HL-60 (cell line): ENCODE data around the gene CYGB.

Experiments
- DNase-seq, 2 experiments: peaks; one replicate each; pipeline ENCODE4 v3.0.0-alpha.2; 2010 to 2020; ENCODE audit warnings: low read depth in 1 of 2, low spot score in 1 of 2
- H3K27ac ChIP-seq: fragments of 250-450 bp; sonication (Bioruptor Pico); replicated peaks from 2 replicates; pipeline ENCODE4 v1.5.1; 2020; ENCODE audit warnings: mild to moderate bottlenecking, moderate library complexity
- H3K27me3 ChIP-seq: fragments of 250-450 bp; sonication (Bioruptor Pico); 2 replicates; pipeline ENCODE4 v1.5.1; 2021; ENCODE audit warnings: mild to moderate bottlenecking, moderate library complexity; ENCODE audit not compliant: insufficient read depth, poor library complexity, severe bottlenecking
- H3K4me3 ChIP-seq: replicated peaks from 2 replicates; pipeline ENCODE4 v1.5.1; 2011; ENCODE audit warnings: mild to moderate bottlenecking, control low read depth, low read length; ENCODE audit not compliant: insufficient read depth
- GABPA ChIP-seq: IDR thresholded peaks from 2 replicates; pipeline ENCODE4 v1.6.1; 2012; ENCODE audit warnings: low read depth
- POLR2AphosphoS5 ChIP-seq: IDR thresholded peaks from 2 replicates; pipeline ENCODE4 v1.6.1; 2012; ENCODE audit warnings: low read depth
- REST ChIP-seq: IDR thresholded peaks from 2 replicates; pipeline ENCODE4 v1.6.1; 2012; ENCODE audit warnings: low read depth; ENCODE audit not compliant: insufficient replicate concordance
- SPI1 ChIP-seq: IDR thresholded peaks from 2 replicates; pipeline ENCODE4 v1.6.1; 2012; ENCODE audit warnings: low read depth, mild to moderate bottlenecking, borderline replicate concordance
- TF ChIP-seq, protein P1 (sequence below): IDR thresholded peaks from one replicate; pipeline ENCODE4 v1.5.1; 2011; ENCODE audit warnings: low read length, control low read depth, inconsistent platforms; ENCODE audit not compliant: insufficient read depth

The CYGB gene

GRCh38 chr17:76577876-76578275 lies 40.4 kb upstream of the CYGB start:
- DNase-seq, result no peak
- TF ChIP-seq REST (no peak), GABPA (no peak), POLR2AphosphoS5 (no peak), SPI1 (no peak)
- TF ChIP-seq, protein P1, sequence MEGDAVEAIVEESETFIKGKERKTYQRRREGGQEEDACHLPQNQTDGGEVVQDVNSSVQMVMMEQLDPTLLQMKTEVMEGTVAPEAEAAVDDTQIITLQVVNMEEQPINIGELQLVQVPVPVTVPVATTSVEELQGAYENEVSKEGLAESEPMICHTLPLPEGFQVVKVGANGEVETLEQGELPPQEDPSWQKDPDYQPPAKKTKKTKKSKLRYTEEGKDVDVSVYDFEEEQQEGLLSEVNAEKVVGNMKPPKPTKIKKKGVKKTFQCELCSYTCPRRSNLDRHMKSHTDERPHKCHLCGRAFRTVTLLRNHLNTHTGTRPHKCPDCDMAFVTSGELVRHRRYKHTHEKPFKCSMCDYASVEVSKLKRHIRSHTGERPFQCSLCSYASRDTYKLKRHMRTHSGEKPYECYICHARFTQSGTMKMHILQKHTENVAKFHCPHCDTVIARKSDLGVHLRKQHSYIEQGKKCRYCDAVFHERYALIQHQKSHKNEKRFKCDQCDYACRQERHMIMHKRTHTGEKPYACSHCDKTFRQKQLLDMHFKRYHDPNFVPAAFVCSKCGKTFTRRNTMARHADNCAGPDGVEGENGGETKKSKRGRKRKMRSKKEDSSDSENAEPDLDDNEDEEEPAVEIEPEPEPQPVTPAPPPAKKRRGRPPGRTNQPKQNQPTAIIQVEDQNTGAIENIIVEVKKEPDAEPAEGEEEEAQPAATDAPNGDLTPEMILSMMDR, result no peak
- no peak overlapping the region for H3K27ac ChIP-seq

DNA sequence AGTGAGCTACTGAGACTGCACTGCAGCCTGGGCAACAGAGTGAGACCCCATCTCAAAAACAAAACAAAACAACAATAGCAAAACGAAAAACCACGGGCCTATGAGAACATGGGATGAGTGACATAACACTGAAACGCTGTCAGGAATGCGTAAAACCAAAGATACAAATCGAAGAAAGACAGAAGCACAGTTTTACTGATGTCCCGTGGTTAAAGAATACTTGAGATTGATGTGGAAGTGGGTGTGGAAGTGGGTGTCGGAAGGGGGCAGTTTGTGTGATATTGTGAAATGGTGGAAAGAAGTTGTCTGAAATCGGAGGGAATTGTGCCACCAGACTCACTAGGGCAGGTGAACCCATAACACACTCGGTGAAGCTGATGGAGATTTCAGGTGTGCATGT lies 38.7 kb upstream of the CYGB start:
- Histone ChIP-seq H3K27ac (no peak overlapping the region), H3K4me3 (no peak overlapping the region), H3K27me3 (no peaks in the 10 kb centered on the region)
- no peak for DNase-seq
- TF ChIP-seq POLR2AphosphoS5, result no peak
- TF ChIP-seq SPI1, result no peak
- TF ChIP-seq, protein P1, result no peak
- TF ChIP-seq REST, result no peak
- no peak for TF ChIP-seq GABPA

More at GRCh38 chr17:76577876-76578275, 40.4 kb upstream of the CYGB start:
- Histone ChIP-seq H3K27me3 (no peaks in the 10 kb centered on the region), H3K4me3 (no peak overlapping the region)

- DNase-seq, result no peak
- H3K27me3 ChIP-seq, result no peaks in the 10 kb centered on the region
- no peak overlapping the region for H3K27ac ChIP-seq
- no peak for TF ChIP-seq SPI1
- no peak for TF ChIP-seq POLR2AphosphoS5
- TF ChIP-seq, protein P1, result no peak
- TF ChIP-seq GABPA, result no peak
- no peak for TF ChIP-seq REST
- H3K4me3 ChIP-seq, result no peak overlapping the region
Observed at GRCh38 chr17:76575570-76575969, 38.1 kb upstream of the CYGB start.
